GM19324 (cell line): ENCODE results near the gene MYADML2.
"Not testable (repeated sequence)": the region's sequence is repeated elsewhere in the genome, so short reads cannot be mapped to it uniquely, and the experiment has no call there.

Experiments
- ATAC-seq: cut with Tn5 transposase; IDR thresholded peaks from one replicate; pipeline ENCODE4 v1.9.1; 2021; ENCODE audit warnings: mild to moderate bottlenecking, moderate library complexity; ENCODE audit not compliant: unreplicated experiment, low FRiP score

The MYADML2 gene

DNA sequence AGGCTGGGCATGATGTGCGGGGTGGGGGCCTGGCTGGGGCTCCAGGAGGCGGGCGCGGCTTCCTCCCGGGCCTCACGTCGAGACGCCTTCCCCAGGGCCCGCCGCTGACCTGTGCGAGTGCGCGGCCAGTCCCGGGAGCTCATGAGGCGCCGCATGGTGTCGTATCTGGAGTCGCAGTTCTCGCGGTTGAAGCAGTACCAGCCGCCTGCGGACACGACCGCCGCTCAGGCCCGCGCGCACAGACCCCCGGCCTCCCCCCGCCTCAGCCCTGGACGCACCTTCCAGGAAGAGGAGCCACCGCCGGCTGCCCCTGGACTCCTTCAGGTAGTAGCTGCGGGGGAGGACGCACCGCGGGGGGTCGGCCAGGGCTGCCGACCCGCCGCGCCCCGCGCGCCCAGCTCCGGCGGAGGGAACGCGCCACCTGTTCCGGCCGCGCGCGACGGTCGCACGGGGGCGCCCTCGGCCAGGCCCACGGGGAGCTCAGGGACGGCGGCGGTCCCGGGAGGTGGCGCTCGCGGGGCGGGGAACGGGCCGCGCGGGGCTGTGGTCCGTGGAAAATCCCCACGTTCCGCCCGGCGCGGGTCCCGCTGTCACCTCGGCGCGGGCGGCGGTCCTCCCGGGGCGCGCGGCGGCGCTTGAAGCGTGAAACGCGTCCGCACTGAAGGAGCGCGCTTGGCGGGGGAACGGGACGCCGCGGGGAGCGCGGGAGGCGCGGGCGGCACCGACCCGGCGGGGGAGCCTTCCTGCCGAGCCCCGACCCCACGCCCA lies 12.5 kb upstream of the MYADML2 start:
- ATAC-seq, result peak; percentile 61

DNA sequence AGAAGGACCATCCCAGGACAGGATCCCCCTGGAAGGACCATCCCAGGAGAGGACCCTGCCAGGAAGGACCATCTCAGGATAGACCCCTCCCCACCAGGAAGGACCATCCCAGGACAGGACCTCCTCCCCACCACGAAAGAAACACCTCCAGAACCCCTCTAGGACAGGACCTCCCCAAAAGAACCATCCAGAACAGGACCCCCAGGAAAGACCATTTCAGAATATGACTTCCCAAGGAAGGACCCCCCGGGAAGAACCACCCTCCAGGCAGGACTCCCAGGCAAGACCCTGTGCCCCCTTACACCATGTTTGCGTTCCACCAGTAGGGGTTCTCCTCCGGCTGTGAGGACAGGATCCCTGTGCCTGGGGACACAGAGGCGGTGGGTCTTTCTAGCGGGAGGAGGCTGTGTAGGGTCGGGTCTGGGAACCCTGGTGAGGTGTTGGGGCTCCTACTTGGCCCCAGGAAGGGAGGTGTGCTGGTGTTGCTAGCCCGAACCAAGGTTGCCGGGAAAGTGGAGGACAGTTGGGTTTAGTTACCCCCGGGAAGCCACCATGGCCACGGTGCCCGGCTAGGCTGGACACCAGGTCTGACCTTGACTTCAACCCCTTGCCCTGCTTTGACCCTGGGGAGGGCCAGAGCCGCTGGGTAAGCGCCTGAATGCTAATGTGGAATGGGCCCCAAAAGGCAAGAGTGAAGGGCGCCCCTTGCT lies 11.8 kb upstream of the MYADML2 start:
- ATAC-seq, result no peak

DNA sequence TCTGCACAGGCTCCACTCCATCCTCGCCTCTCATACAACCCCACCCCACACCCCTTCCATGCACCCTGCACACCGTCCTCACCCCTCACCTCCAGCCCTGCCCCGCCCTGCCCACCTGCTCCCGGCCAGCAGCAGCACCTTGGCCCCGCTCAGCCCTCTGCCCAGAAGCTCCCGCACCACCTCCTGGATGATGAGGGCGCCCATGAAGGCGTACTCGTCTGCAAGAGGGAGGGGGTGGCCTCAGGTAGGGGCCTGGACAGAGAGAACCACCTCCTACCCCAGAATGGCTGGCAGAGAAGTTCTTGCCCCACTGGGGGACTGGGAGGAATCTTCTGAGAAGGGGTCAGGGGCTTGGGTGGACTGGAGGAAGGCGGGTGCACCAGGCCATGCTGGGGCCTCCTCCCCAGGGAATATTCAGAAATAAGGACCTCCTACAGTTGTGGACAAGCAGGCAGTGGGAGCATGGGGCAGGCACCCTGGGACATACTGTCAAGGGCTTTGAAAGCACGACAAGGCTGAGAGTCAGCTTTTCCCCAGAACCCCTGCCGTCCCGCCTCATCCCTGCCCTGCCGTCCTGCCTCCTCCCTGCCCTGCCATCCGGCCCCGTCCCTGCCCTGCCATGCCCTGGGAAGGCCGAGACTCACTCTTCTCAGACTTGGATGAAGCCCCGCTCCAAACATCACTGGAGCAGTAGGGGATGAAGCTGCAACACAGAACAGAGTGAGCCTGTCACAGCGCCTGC lies 10.8 kb upstream of the MYADML2 start:
- no peak for ATAC-seq

DNA sequence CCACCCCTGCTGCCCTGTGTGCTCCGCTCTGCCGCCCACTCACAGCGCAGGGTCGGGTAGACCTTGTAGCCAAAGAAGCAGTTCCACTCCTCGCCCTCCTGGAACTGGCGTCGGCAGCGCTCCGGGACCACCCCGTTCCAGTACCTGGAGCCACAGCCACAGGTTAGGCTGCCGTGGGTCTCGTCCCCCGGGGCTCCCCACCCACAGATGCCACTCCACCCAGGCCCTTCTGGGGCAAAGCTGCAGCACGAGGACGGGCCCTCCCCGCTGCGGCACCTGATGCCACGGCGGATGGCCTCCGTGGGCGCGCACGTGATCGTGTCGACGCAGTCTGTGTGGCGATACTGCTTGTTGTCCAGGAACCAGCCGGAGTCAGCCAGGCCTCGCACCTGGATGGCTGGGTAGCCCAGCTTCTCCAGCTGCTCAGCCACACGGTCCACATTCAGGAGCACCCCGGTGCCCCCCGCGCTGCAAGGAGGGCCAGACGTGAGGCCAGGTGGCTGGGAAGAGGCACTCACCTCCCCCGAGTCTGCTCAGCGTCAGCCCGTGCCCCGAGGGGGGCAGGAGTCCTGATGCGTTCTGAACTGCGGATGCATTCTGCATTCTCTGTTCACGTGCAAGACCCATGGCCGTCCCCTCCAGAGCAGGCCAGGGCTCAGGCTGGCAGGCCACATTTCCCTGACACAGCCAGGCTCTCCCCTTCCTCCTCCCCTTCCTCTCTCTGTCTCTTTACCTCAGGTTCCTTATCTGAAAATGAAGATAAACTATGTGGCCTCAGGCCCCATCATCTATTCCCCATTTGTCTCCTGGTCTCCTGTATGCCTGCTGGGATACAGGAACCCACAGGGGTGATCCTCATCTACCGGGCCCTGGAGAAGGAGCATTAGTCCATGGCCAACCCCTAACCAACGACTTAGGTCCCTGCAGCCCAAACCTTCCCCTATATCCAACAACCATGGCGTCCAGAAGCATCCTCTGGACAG lies 9.9 kb upstream of the MYADML2 start:
- no peak for ATAC-seq

DNA sequence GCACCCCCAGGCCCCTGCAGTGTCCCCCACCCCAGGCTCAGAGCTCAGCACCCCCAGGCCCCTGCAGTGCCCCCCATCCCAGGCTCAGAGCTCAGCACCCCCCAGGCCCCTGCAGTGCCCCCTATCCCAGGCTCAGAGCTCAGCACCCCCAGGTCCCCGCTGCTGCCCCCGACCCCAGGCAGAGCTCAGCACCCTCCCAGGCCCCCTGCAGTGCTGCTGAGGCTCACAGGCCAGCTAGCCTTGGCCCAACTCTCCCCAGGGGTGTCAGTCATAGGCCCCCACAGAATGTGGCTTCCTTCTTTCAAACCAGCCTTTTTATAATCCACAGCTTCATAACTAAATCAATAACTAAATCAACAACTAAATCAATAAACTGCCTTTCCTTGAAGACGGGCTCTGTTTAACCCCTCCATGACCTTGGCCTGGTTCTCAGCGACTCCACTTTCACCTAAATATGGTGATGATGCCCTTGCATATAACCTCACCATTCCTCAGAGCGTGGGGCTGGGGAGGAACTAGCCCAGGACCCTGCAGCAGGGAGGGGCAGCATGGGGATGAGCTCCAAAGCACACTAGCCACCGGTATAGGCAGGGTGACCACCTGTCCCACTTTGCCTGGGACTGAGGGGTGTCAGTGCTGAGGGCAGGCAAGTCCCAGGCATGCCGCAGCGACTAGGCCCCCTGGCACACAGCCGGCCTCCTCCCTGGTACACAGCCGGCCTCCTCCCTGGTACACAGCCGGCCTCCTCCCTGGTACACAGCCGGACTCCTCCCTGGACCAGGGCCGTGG lies 8.9 kb upstream of the MYADML2 start:
- no peak for ATAC-seq

DNA sequence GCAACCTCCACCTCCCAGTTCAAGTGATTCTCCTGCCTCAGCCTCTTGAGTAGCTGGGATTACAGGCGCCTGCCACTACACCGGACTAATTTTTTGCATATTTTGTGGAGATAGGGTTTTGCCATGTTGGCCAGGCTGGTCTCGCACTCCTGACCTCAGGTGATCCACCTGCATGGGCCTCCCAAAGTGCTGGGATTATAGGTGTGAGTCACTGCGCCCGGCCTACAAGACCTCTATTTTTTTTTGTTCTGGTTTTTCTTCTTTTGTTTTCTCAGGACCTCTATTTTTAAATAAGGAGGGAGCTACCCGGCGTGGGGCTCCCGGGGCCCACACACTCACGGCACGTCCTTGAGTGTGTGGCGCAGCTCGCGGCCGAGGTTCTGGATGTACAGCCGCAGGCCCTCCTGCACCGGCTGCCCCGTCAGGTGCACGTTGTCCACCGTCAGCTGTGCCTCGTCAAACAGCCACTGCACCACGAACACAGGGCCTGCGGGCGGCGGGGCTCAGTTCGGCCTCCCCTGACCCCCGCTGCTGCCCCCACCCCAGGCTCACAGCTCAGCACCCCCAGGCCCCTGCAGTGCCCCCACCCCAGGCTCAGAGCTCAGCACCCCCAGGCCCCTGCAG lies 8.1 kb upstream of the MYADML2 start:
- ATAC-seq, result no peak

DNA sequence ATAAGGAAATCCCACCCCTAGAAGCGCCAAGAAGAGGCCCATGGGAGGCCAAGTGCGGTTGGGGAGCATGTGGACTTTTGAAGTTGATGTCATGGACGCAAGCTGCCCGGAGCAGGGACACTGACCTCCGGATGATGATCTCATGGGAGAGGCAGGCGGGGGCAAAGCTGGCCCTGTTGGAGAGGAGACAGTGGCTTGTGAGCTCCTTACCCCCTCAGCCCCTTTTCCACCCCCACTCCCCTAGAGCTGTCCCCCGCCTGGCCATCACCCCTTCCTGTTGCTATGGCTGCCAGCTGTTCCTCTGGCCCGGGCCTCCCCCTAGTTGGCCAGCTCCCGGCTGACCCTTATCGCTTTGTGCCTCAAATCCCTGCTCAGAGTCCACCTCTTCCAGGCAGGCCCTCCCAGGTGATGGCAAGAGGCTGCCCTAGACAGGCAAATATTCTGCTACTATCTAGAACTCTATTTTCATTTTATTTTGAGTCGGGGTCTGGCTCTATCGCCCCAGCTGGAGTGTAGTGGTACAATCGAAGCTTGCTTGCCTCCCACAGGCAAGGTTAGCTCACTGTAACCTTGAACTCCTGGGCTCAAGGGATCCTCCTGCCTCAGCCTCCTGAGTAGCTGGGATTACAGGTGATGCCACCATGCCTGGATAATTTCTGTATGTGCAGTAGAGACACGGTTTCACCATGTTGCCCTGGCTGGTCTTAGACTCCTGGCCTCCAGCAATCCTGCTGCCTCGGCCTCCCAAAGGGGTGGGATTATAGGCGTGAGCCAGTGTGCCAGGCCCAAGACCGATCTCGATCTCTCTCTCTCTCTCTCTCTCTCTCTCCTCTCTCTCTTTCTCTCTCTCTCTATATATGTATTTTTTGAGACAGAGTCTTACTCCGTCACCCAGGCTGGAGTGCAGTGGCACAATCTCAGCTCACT lies 7.4 kb upstream of the MYADML2 start:
- no peak for ATAC-seq

DNA sequence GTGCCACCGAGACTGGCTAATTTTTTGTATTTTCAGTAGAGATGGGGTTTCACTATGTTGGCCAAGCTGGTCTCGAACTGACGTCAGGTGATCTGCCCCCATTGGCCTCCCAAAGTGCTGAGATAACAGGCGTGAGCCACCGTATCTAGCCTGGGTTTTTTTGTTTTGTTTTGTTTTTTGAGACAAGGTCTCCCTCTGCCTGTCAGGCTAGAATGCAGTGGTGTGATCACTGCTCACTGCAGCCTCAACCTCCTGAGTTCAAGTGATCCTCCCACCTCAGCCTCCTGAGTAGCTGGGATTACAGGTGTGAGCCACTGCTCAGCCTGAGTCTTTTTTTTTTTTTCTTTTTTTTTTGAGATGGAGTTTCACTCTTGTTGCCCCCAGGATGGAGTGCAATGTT lies 6.4 kb upstream of the MYADML2 start:
- not testable (repeated sequence) for ATAC-seq

DNA sequence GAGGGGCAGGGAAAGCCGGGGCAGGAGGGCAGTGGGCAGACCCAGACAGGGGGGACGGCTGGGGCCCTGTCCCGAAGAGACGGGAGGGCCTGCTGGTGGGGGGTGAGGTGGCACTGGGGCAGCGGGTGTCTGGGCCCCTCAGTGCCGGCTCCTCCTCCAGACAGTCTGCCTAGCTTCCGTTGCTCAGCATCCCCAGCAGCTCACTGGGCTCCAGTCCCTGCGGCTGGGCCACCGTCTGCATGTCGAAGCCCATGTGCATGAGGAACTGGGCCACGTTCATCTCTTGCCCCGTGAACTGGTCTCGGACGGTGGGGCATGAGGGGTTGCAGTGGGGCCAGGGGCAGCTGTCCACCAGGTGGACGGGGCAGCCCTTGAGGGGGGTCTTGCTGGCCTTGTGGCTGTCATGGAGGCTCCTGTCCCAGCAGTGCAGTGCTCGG lies 5.8 kb upstream of the MYADML2 start:
- ATAC-seq, result no peak

DNA sequence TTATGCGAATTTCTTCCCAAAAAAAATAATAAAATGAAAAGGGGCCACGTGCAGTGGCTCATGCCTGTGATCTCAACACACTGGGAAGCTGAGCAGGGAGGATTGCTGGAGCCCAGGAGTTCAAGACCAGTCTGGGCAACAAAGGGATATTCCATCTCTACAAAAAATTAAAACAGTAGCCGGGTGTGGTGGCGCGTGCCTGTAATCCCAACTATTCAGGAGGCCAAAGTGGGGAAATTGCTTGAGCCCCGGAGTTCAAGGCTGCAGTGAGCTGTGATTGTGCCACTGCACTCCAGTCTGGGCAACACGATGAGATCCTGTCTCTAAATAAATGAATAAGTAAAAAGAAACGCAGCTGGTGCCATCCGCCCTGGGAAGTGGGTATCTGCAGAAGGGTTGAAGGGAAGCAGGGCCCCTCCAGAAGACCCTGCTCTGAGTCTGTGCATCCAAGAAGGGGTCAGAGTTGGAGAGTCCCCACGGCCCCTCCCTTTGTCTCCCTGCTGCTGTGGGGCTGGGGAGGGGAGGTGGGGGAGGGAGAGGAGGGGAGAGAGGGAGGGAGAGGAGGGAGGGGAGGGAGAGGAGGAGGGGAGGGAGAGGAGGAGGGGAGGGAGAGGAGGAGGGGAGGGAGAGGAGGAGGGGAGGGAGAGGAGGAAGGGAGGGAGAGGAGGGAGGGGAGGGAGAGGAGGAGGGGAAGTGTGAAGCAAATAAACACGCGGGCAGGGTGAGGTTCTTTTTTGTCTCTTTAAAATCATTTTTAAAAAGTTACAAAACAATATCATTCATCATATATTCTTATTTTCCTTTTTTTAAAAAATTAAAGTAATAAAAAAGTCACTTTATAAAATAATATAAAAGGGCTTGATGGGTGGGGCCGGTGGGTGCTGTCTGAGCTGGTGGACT lies 5.0 kb upstream of the MYADML2 start:
- no peak for ATAC-seq

DNA sequence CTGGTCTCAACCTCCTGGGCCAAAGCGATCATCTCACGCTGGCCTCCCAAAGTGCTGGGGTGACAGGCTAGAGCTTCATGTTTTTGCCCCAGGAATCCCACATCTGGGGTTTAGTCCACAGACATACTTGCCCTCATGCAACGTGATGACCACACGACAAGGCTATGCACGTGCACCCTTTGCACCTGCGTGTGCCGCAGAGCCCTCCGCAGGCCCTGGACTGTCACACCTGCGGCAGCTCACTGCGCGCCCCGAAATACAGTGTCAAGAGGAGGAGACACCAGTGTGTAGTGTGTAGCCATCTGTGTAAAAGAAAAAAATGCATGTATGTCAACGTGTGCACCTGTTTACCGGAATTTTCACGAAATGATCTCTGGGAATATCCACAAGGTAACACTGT lies 3.5 kb upstream of the MYADML2 start:
- ATAC-seq, result no peak

DNA sequence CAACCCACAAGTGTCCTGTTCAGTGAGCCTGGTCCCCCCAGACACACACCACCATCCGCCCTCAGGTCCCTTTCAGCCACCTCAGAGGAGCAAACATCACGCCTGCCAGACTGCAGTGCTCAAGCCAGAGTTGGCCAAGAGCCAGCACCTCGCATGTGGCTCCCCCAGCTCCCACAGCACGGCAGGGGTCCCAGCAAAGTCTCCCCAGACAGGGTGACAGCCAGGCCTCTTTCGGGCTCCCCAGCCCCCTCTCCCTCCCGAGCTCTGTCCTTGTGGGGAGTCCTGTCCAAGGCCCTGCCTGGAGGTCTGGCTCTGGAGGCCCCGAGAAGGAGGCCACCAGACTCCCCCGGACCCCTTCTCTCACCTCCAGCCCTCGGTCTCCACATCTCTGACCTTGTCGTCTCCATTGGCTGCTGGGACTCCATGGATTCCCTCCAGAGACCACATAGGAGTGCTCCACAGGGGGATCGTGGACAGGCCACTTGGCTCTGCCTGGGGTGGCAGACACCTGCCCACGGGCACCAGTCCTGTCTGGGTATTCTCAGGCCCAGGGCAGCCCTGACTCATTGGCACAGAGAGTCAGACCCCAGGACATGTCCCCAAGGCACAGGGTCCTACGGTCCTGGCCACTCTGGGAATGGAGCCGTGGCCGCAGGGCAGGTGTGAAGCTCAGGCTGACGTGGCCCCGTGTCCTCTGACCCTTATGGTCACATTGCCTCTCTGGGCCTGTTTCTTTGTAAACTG lies 1.8 kb upstream of the MYADML2 start:
- ATAC-seq, result no peak

DNA sequence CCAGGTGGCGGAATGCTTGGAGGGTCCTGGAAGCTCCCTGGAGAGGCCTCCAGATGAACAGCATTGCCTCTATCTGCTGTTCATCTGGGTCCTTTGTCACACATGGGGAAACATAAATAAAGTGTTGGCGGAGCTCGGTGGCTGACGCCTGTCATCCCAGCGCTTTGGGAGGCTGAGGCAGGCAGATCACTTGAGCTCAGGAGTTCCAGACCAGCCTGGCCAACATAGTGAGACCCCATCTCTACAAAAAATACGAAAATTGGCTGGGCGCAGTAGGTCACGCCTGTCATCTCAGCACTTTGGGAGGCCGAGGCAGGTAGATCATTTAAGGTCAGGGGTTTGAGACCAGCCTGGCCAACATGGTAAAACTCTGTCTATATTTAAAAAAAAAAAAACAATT lies 2.2 kb downstream of the MYADML2 start:
- ATAC-seq, result no peak

DNA sequence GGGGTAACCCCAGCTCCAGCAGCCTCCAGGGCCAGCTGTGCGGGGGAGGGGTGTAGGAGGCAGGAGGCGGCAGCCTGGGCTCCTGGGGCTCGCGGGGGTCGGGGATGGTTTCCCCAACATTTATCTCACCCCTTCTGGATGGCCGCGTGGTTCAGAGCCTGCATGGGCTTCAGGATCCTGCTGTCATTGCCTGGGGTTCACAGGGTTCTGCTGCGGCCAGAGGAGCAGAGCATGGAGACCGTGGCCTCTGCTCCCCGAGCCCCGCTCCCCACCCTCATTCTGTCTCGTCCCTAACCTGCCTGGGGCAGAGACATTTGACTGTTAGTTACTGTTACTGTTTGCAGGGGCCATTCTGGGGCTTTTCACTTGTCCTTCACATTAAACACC lies 4.9 kb downstream of the MYADML2 start:
- ATAC-seq, result no peak

DNA sequence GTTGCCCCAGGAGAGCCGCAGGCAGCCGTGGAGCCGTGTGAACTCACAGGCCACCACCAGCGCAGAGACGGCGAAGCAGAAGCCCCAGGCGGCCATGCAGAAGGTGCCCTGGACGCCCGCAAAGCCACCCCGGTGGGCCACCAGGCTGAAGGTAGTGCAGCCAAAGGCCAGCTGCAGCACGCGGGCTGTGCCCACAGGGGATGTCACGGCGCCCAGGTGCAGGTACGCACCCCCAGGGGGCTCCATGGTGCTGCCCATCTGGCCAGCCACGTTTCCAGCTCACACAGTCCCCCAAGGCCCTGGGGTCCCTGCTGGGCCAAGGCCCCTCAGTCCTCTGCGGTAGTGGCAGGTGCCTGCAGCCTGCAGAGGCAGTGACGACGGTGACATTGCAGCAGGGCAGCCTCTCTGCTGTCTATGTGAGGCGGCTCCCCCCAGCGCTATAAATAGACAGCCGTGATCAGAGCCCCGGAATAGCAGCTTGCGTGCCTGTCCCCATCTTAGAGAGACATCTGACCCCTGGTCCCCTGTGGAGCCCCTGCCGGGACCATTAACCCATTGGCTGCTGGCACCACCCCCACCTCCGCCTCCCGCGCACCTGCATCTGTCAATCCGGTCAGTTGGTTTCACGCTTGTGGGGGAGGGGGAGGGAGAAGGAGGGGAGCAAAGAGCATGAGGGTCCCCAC lies 5.4 kb downstream of the MYADML2 start:
- ATAC-seq, result no peak
